ENCODE measurements around the gene MISP. TPM values are rescaled to one million over a fixed set of nuclear protein-coding genes. Genes with fewer than 3 reads are reported as not detected.

Gene MISP
- total and polyA plus RNA-seq, 10 of the 15 experiments (the other 5 are each of a cell fraction or from before 2014, with no cell fraction given), result not detected

GRCh38 chr19:709196-709964 is 41.5 kb upstream of the MISP start (continued):
- TF ChIP-seq, protein P1, sequence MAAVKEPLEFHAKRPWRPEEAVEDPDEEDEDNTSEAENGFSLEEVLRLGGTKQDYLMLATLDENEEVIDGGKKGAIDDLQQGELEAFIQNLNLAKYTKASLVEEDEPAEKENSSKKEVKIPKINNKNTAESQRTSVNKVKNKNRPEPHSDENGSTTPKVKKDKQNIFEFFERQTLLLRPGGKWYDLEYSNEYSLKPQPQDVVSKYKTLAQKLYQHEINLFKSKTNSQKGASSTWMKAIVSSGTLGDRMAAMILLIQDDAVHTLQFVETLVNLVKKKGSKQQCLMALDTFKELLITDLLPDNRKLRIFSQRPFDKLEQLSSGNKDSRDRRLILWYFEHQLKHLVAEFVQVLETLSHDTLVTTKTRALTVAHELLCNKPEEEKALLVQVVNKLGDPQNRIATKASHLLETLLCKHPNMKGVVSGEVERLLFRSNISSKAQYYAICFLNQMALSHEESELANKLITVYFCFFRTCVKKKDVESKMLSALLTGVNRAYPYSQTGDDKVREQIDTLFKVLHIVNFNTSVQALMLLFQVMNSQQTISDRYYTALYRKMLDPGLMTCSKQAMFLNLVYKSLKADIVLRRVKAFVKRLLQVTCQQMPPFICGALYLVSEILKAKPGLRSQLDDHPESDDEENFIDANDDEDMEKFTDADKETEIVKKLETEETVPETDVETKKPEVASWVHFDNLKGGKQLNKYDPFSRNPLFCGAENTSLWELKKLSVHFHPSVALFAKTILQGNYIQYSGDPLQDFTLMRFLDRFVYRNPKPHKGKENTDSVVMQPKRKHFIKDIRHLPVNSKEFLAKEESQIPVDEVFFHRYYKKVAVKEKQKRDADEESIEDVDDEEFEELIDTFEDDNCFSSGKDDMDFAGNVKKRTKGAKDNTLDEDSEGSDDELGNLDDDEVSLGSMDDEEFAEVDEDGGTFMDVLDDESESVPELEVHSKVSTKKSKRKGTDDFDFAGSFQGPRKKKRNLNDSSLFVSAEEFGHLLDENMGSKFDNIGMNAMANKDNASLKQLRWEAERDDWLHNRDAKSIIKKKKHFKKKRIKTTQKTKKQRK (IDR thresholded peaks at IDR 0.05; ENCODE audit: low read depth, low read length), result no peak

GRCh38 chr19:709965-710571 is 40.8 kb upstream of the MISP start:
- no TSS peak for BruUV-seq (replicated peaks)
- no peak overlapping the region for H3K4me2 ChIP-seq (ENCODE audit: control insufficient read depth, insufficient read depth)
- ATAC-seq, result no peak
- no peaks in the 10 kb centered on the region for H4K20me1 ChIP-seq (ENCODE audit: control insufficient read depth, insufficient read depth)
- H3K27me3 ChIP-seq (replicated peaks in 1 of 2; ENCODE audit: control insufficient read depth in 2 of 2, insufficient read depth in 2 of 2, low read length in 1 of 2), result peaks cover 0 to 2% of the 10 kb centered on the region in 2 experiments; a peak in 2 of 4 replicates
- CTCF ChIA-PET, result interaction anchor here (0.9 kb wide), 1 partner anchor 24 kb away, joined by 3 read pairs; no protein-coding TSS in a partner anchor
- 31% methylated on average over 24 of the region's 27 CpGs for WGBS (ENCODE audit: insufficient coverage, insufficient replicate concordance, low lambda C conversion rate, missing lambda C conversion rate)
- DNase-seq (ENCODE audit: low read depth, low spot score), result no peak
- H3K79me2 ChIP-seq (ENCODE audit: control insufficient read depth, insufficient read depth, low read length), result no peaks in the 10 kb centered on the region
- H3K4me1 ChIP-seq (ENCODE audit: control insufficient read depth, insufficient read depth, low read length), result no peaks in the 10 kb centered on the region
- intact Hi-C loops (cut with micrococcal nuclease; ENCODE audit: unreplicated experiment) (no loop called here), in situ Hi-C loops (cut with MboI) (no loop called here)
- no peak overlapping the region for H3K9ac ChIP-seq (ENCODE audit: control insufficient read depth, insufficient read depth, low read length)
- RAD21 ChIA-PET (ENCODE audit: unreplicated experiment), result no interaction called here
- FAIRE-seq, result no peak
- H3K27ac ChIP-seq (ENCODE audit: control insufficient read depth, insufficient read depth), result no peak overlapping the region
- no peaks in the 10 kb centered on the region for H3K36me3 ChIP-seq (ENCODE audit: control insufficient read depth in 2 of 2, insufficient read depth in 2 of 2, low read length in 1 of 2)
- POLR2A ChIA-PET, result no interaction called here
- H3K4me3 ChIP-seq, result no peak overlapping the region
- no peaks in the 10 kb centered on the region for H3K9me3 ChIP-seq (replicated peaks; ENCODE audit: control insufficient read depth, insufficient read depth, low read length)
- H2AFZ ChIP-seq (ENCODE audit: control insufficient read depth, low read depth, low read length), result no peak overlapping the region
- SMC1A ChIA-PET (ENCODE audit: uncharacterized antibody, unreplicated experiment), result no interaction called here
- TF ChIP-seq NRF1 (conservative IDR thresholded peaks at IDR 0.05; ENCODE audit: low read depth, low read length) (no peak), CBX3 (IDR thresholded peaks at IDR 0.05; ENCODE audit: borderline replicate concordance, low read depth) (no peak), STAT1 (conservative IDR thresholded peaks at IDR 0.05) (no peak), WRNIP1 (IDR thresholded peaks at IDR 0.05; ENCODE audit: borderline replicate concordance, low read depth, low read length) (no peak), RELB (IDR thresholded peaks at IDR 0.05; ENCODE audit: low read depth) (no peak), CBX5 (IDR thresholded peaks at IDR 0.05; ENCODE audit: low read depth) (no peak), TAF1 (IDR thresholded peaks at IDR 0.05; ENCODE audit: borderline replicate concordance, low read depth, low read length) (no peak), SP1 (IDR thresholded peaks at IDR 0.05; ENCODE audit: low read depth, low read length) (no peak), PKNOX1 (IDR thresholded peaks at IDR 0.05) (no peak)
- TF ChIP-seq, protein P1 (IDR thresholded peaks at IDR 0.05; ENCODE audit: low read depth, low read length), result no peak

Data from GM12878 (cell line).